ENCODE results near the gene ATP1A1.

- TF ChIP-seq CEBPB (tag; IDR thresholded peaks at IDR 0.05) (no peak), ARHGAP35 (IDR thresholded peaks at IDR 0.05; ENCODE audit: partially characterized antibody) (no peak), RBFOX2 (IDR thresholded peaks at IDR 0.05; ENCODE audit: low read depth, low read length) (no peak)
Measured at GRCh38 chr1:116379057-116379630, 6.1 kb downstream of the ATP1A1 start.
